Stimulated activated CD4-positive, alpha-beta T cell treated with anti-CD3 and anti-CD28 coated beads, Interleukin-1b, Interleukin-23, amount 100 ng/mL, for 24 hours (primary cell): ENCODE measurements around the gene PKP1.

ENCODE experiments used
- DNase-seq, 4 experiments: peaks; one replicate each; pipeline ENCODE4 v3.0.0-alpha.2; 2020; ENCODE audit warnings: low read depth in 4 of 4, low spot score in 1 of 4

The PKP1 gene

DNA sequence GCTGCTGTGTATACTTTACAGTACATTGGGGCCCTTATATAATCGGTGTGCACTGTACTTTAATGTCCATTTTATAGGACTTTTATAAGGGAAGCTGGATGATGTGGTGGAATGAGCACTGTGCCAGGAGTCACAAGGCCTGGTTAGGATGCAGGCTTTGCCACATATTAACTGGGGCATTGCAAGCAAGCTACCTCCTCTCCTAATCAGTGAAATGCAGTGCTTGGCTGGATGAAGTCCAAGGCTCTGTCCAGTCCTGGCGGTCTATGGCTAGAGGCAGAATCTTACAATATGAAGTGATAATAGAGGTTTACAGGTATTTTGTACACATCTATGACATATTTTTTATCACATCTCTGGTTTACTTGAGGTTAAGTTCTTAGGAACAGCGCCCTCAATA is 1.7 kb upstream of the PKP1 start:
- DNase-seq: no peak

DNA sequence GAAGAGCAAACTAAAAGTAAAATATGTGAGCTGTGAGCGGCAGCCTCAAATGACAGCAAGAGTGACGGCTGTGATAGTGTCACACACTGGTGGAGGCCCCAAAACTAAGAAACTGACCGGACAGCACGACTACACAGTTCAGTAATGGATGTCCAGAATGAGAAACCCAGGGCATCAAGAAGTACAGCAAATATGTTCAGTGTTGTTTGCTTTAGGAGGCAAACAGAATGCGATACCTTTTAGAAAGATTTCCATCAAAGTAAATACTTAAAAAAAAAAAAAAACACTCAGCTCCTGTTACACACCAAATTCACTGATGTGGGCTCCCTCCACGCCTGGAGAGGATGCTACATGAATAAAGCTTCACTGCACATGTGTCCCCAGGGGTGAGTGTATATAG is 1.1 kb upstream of the PKP1 start:
- DNase-seq: no peak

GRCh38 chr1:201283836-201284553 is 689 bp downstream of the PKP1 start:
- no peak for DNase-seq

DNA sequence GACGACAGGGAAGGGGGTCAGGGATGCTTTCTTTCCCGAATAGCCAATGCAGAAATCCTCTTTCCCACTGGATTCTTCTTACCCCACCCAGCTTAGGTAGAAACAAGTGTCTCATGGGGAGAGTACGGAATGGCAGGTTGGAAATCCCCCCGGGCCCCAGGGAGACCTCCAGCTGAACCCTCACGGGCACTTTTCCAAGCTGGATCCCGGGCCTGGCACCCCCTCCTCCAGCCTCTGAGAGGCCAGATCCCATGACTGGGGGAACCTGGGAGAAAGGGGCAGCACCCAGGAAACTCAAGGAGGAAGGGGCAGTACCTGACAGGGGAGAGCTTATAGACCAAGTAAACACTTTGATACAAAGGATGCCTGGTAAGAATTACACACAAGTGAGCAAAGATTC is 1.3 kb downstream of the PKP1 start:
- DNase-seq: no peak

- no peak for DNase-seq
Measured at GRCh38 chr1:201285846-201286245, 2.5 kb downstream of the PKP1 start.

- DNase-seq: no peak
Measured at GRCh38 chr1:201286445-201286844, 3.1 kb downstream of the PKP1 start.

GRCh38 chr1:201288007-201288406 is 4.7 kb downstream of the PKP1 start:
- DNase-seq: no peak

DNA sequence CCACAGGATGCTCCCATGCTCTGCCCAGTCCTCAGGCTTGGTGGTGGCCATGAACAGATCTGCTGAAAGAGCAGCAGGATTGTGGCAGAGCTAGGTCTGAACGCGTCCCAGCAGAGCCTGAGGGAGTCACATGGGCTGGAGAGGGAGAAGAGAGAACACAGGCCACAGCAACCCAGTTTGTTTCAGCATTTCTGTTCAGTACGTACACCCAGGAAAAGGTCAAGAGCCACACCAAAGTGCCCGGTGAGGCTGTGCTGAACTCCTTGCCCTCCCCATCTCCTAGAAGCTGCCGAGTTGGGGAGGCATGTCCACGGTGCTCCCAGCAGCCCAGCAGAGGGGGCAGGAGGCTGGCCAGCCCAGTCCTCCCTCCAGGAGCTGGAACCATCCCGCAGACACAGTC is 5.5 kb downstream of the PKP1 start:
- DNase-seq: no peak

GRCh38 chr1:201290551-201290950 is 7.2 kb downstream of the PKP1 start:
- no peak for DNase-seq

DNA sequence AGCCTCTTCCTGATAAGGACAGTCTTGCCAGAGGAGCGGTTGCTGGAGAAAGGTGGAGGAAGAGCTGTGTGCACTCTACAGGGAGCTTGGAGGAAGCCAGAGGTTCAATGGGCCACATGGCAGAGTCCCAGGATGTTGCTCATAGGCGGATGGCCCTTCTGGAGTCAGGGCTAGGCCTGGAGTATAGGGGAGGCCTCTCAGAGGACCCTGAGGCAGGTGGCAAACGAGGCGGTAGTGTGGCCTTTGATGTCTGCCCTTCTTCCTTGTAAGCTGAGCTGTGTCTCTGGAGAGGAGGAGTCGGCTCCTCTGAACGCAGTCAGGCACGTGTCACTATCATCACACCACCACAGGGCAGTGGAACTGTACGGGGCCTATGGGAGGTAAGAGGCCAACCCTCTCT is 8.6 kb downstream of the PKP1 start:
- DNase-seq: no peak

DNA sequence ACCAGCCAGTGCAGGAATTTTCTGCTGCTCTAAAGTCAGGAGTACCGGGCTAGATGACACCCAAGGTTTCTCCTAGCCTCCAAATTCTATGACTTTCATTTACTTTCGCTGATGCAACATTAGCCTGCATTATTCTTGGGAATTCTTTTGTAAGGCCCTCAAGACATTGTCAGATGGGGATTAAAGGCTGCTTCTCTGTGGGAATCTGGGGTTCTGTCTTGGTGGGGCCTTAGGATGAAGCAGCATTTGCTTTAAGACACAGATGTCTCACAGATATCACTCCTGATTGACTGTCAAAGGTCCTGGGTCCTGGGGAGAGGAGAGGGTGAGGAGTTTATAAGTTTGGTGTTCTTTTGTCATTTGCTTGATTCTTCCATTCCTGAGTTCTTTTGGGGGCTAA is 11.6 kb downstream of the PKP1 start:
- no peak for DNase-seq

- DNase-seq: no peak
Measured at GRCh38 chr1:201295346-201295745, 12.0 kb downstream of the PKP1 start.

DNA sequence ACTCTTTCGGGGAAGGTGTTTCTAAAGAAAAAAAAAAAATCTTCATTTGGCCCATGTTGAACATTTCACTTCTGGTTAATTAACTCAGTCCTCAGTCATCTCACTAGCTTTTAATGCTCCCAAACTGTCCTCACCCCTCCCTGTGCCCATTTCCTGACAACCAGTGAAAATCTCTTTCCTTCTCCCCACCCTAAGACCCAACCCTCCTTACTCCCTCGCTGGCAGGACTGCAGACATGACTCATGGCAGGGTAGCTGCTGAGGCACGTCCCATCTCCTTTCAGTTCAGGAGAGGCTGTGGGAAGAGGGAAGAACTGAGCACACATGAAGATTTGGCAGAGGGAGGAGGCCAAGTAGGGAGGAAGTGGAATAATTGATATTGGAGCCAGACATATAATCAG is 12.6 kb downstream of the PKP1 start:
- DNase-seq: no peak

DNA sequence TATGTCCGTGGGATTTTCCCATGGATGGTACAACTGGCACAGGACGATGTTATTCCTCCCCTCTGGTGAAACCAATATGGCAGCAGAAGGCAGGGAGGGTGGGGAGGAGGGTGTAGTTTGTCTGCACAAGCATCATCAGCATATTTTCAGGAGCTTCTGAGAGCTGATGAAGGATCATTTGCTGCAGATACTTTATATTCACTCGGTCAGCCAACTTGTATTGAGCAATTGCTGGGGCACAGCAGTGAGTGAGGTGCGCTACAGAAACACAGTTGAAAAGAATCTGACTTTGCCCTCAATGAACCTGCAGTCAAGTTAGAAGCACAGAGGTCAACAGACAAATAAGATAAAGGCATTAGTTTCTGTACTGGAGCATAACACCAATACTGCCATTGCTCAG is 13.0 kb downstream of the PKP1 start:
- no peak for DNase-seq

DNA sequence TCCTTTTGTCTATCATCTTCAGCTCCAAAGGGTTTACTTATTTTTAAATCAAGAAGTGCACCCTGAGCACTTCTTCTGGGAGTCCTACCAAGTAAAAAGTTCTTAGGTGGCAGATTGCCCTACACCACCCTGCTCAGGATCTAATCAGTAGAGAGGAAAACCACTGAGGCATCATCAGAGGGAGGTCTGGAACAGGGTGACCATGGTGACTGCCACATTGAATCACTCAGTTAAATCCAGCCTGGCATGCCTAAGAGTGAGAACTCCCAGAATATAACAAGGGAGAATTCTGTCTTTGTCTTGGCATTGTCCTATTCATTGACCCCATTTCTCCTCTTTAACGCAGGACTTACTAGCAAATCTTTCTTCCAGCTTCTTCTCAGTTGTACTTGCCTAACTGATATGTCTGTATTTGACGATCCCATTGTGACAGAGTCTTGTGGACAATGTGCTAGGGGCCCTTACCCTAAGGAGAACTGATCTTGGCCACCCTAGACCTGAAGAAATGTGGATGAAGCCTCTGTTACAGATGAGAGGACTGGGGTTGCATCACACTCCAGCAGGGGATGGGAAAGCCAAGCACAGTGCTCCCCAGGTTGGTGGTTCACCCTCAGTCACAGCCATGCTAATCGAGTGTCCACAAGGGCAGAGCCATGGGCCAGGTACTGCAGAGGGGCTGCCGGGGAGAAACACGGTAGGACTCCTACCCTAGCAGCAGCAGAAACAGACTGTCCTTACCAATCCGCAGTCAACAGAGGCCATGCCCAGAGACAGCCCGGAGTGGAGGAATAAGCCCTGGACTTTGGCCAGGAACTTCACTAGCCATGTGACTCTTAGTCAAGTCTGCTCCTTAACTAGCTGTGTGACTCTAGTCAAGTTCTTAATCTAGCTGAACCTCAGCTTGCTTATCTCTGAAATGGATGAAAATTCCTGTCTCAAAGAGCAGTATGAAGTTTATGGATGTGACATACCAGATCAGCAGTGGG is 15.4 kb downstream of the PKP1 start:
- DNase-seq: no peak

- no peak for DNase-seq
Measured at GRCh38 chr1:201299968-201300367, 16.7 kb downstream of the PKP1 start.

GRCh38 chr1:201300641-201301040 is 17.3 kb downstream of the PKP1 start:
- DNase-seq: no peak

GRCh38 chr1:201302163-201303152 is 19.2 kb downstream of the PKP1 start:
- DNase-seq: no peak

GRCh38 chr1:201304126-201304525 is 20.8 kb downstream of the PKP1 start:
- DNase-seq: no peak

DNA sequence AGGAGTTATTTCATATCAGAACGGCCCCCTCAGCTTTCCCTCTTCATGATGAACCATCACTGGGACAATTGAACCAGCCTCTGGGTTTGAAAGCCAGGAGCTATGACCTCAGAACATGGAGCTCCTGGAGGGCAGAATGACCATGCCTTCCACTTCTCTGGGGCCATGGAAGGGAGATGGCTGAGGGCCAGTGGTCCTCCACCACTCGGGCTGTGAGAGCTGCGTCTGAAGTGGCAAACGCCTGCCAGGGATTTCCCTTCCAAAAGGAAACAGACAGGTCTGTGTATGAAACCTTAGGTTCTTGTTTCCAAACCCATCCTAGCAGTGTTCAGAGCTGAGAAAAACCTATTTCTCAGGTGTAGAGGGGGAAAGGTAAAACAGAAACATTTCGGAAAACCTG is 22.5 kb downstream of the PKP1 start:
- DNase-seq: no peak

DNA sequence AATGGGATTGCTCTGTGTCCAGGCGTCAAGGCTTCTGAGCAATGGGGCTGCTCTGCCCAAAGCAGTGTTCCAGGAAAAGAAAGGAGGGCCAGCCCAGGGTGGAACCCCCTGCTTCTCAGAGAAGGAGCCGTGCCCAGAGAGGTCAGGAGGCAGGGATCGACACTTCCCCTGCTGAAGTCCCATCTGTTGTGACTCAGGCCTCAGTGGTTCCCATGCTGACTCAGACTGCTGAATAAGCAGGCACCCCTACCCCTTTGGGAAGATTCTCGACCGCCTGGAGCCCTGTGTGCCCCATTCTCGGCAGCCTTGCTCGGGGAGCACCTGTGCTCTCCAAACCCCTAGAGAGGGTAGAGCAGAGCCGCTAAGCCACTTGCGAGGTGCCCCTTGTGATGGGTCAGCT is 23.9 kb downstream of the PKP1 start:
- no peak for DNase-seq
